Fibroblast of lung (primary cell): ENCODE data around the gene CDS1. TPM values are rescaled to one million over a fixed set of nuclear protein-coding genes. Genes with fewer than 3 reads are reported as not detected.
"Not testable (repeated sequence)": the region's sequence is repeated elsewhere in the genome, so short reads cannot be mapped to it uniquely, and the experiment has no call there.

Experiments used
- DNase-seq, 2 donors: peaks; one replicate each; pipeline versions ENCODE4 v3.0.0 to v3.0.0-alpha.2; 2010; ENCODE audit warnings: low read depth in 2 of 2
- H2AFZ ChIP-seq: 2 replicates; pipeline ENCODE4 v1.5.1; 2012; ENCODE audit warnings: low read length, control low read depth, inconsistent platforms
- H3K27ac ChIP-seq: 2 replicates; pipeline ENCODE4 v1.5.1; 2011; ENCODE audit warnings: low read length, control low read depth; ENCODE audit not compliant: insufficient read depth
- H3K27me3 ChIP-seq: 2 replicates; pipeline ENCODE4 v1.5.1; 2011; ENCODE audit warnings: mild to moderate bottlenecking, low read length; ENCODE audit not compliant: control insufficient read depth, insufficient read depth
- H3K36me3 ChIP-seq: 2 replicates; pipeline ENCODE4 v1.5.1; 2011; ENCODE audit warnings: low read length; ENCODE audit not compliant: control insufficient read depth, insufficient read depth
- H3K4me1 ChIP-seq: 2 replicates; pipeline ENCODE4 v1.5.1; 2011; ENCODE audit warnings: low read length; ENCODE audit not compliant: control insufficient read depth, insufficient read depth; ENCODE audit errors: extremely low read depth
- H3K4me2 ChIP-seq: 2 replicates; pipeline ENCODE4 v1.5.1; 2011; ENCODE audit warnings: low read length, control low read depth; ENCODE audit not compliant: insufficient read depth; ENCODE audit errors: extremely low read depth
- H3K4me3 ChIP-seq, 4 experiments: fragments of 200-600 bp in 1 of 4; sonication (generic) in 1 of 4; replicated peaks in 1 of 4; 2 replicates each; pipeline ENCODE4 v1.5.1; 2011 to 2016; ENCODE audit warnings: low read length in 4 of 4, low read depth in 3 of 4, mild to moderate bottlenecking in 3 of 4, control low read depth in 2 of 4, inconsistent platforms in 1 of 4, mixed read lengths in 1 of 4; ENCODE audit not compliant: insufficient read depth in 1 of 4; ENCODE audit errors: control extremely low read depth in 1 of 4
- H3K79me2 ChIP-seq: 2 replicates; pipeline ENCODE4 v1.5.1; 2012; ENCODE audit warnings: mild to moderate bottlenecking, low read length, inconsistent platforms; ENCODE audit not compliant: control insufficient read depth, insufficient read depth
- H3K9ac ChIP-seq: 2 replicates; pipeline ENCODE4 v1.5.1; 2011; ENCODE audit warnings: mild to moderate bottlenecking, low read length, control low read depth; ENCODE audit not compliant: insufficient read depth
- H3K9me3 ChIP-seq: 2 replicates; pipeline ENCODE4 v1.5.1; 2012; ENCODE audit warnings: low read depth, low read length; ENCODE audit not compliant: control insufficient read depth, insufficient read depth
- H4K20me1 ChIP-seq: 2 replicates; pipeline ENCODE4 v1.5.1; 2011; ENCODE audit warnings: low read length; ENCODE audit not compliant: control insufficient read depth, insufficient read depth; ENCODE audit errors: extremely low read depth
- EZH2 ChIP-seq: IDR thresholded peaks from 2 replicates; pipeline ENCODE4 v1.5.1; 2012; ENCODE audit warnings: low read length, control low read depth, mild to moderate bottlenecking; ENCODE audit errors: missing control alignments
- polyA plus RNA-seq, 2 donors: library from polyadenylated mRNA; depleted of rRNA in 1 of 2; stranded (reverse) in 1 of 2; unstranded in 1 of 2; fragments of >200 nt; gene quantifications; 2 replicates each; pipeline ENCODE4 v1.2.1, GENCODE V29; 2011 to 2012; ENCODE audit warnings: missing spikeins in 1 of 2
- total RNA-seq: library from RNA; depleted of rRNA; stranded (reverse); fragments of >200 nt; gene quantifications from 2 replicates; pipeline ENCODE4 v1.2.1, GENCODE V29; 2014
- TF ChIP-seq, protein P1 (sequence below), 2 donors: IDR thresholded peaks in 1 of 2; conservative IDR thresholded peaks in 1 of 2; 1 replicate in 1 of 2; 2 replicates in 1 of 2; pipeline ENCODE4 v1.5.1; 2011 to 2012; ENCODE audit warnings: low read length in 2 of 2, control low read depth in 1 of 2, inconsistent platforms in 1 of 2, low read depth in 1 of 2, mild to moderate bottlenecking in 1 of 2

CDS1 gene
- total and polyA plus RNA-seq, 2 donors (not counting 1 experiment from before 2014, with no cell fraction given) = 0.08 to 0.33 TPM

GRCh38 chr4:84661191-84661939, 78.4 kb downstream of the CDS1 start:
- H3K9ac ChIP-seq = no peak overlapping the region
- no peaks in the 10 kb centered on the region for H3K36me3 ChIP-seq
- TF ChIP-seq EZH2 = no peak
- no peaks in the 10 kb centered on the region for H3K27me3 ChIP-seq
- H3K4me3 ChIP-seq = no peak overlapping the region
- H3K27ac ChIP-seq = no peak overlapping the region
- no peaks in the 10 kb centered on the region for H3K79me2 ChIP-seq
- no peak for DNase-seq
- H2AFZ ChIP-seq = no peak overlapping the region
- H3K9me3 ChIP-seq = no peaks in the 10 kb centered on the region
- H3K4me1 ChIP-seq = no peaks in the 10 kb centered on the region
- no peaks in the 10 kb centered on the region for H4K20me1 ChIP-seq
- no peak overlapping the region for H3K4me2 ChIP-seq

DNA sequence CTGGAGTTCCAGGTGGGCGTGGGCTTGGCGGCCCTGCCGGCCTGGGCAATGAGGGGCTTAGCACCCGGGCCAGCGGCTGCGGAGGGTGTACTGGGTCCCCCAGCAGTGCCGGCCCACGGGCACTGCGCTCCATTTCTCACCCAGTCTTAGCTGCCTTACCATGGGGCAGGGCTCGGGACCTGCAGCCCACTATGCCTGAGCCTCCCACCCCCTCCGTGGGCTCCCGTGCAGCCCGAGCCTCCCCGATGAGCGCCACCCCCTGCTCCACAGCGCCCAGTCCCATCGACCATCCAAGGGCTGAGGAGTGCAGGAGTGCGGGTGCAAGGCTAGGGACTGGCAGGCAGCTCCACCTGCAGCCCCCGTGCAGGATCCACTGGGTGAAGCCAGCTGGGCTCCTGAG, 81.8 kb downstream of the CDS1 start:
- H3K27ac ChIP-seq, DNase-seq, H3K79me2 ChIP-seq, H3K4me3 ChIP-seq, H3K4me1 ChIP-seq, H3K27me3 ChIP-seq, H3K9me3 ChIP-seq, H3K36me3 ChIP-seq, H4K20me1 ChIP-seq, H3K9ac ChIP-seq, H2AFZ ChIP-seq, H3K4me2 ChIP-seq: not testable (repeated sequence)

DNA sequence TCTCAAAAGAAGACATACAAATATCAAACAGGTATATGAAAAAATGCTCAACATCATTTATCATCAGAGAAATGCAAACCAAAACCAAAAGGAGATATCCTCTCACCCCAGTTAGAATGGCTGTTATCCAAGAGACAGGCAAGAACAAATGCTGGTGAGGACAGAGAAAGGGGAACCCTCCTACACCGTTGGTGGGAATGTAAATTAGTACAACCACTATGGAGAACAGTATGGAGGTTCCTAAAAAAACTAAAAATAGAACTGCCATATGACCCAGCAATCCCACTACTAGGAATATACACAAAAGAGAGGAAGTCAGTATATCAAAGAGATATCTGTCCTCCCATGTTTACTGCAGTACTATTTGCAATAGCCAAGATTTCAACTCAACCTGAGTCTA, 83.5 kb downstream of the CDS1 start:
- no peak overlapping the region for H3K9ac ChIP-seq
- no peaks in the 10 kb centered on the region for H3K27me3 ChIP-seq
- H3K27ac ChIP-seq = no peak overlapping the region
- H3K4me1 ChIP-seq = no peaks in the 10 kb centered on the region
- H3K36me3 ChIP-seq = no peaks in the 10 kb centered on the region
- H4K20me1 ChIP-seq = no peaks in the 10 kb centered on the region
- no peak overlapping the region for H2AFZ ChIP-seq
- no peak overlapping the region for H3K4me3 ChIP-seq
- no peaks in the 10 kb centered on the region for H3K9me3 ChIP-seq
- TF ChIP-seq EZH2 = no peak
- TF ChIP-seq, protein P1, sequence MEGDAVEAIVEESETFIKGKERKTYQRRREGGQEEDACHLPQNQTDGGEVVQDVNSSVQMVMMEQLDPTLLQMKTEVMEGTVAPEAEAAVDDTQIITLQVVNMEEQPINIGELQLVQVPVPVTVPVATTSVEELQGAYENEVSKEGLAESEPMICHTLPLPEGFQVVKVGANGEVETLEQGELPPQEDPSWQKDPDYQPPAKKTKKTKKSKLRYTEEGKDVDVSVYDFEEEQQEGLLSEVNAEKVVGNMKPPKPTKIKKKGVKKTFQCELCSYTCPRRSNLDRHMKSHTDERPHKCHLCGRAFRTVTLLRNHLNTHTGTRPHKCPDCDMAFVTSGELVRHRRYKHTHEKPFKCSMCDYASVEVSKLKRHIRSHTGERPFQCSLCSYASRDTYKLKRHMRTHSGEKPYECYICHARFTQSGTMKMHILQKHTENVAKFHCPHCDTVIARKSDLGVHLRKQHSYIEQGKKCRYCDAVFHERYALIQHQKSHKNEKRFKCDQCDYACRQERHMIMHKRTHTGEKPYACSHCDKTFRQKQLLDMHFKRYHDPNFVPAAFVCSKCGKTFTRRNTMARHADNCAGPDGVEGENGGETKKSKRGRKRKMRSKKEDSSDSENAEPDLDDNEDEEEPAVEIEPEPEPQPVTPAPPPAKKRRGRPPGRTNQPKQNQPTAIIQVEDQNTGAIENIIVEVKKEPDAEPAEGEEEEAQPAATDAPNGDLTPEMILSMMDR (conservative IDR thresholded peaks at IDR 0.05 in 1 of 2, IDR thresholded peaks at IDR 0.05 in 1 of 2; ENCODE audit: low read depth in 1 of 2, low read length in 2 of 2) = no peak
- DNase-seq = no peak
- no peaks in the 10 kb centered on the region for H3K79me2 ChIP-seq
- H3K4me2 ChIP-seq = no peak overlapping the region

- no peak overlapping the region for H3K4me3 ChIP-seq
- peaks cover 2% of the 10 kb centered on the region for H3K4me1 ChIP-seq
- no peak overlapping the region for H3K4me2 ChIP-seq
- no peak overlapping the region for H3K9ac ChIP-seq
- no peaks in the 10 kb centered on the region for H3K79me2 ChIP-seq
- H2AFZ ChIP-seq = no peak overlapping the region
- TF ChIP-seq, protein P1 (conservative IDR thresholded peaks at IDR 0.05 in 1 of 2, IDR thresholded peaks at IDR 0.05 in 1 of 2; ENCODE audit: low read depth in 1 of 2, low read length in 2 of 2) = no peak
- TF ChIP-seq EZH2 = no peak
- no peaks in the 10 kb centered on the region for H4K20me1 ChIP-seq
- DNase-seq = no peak
- H3K9me3 ChIP-seq = no peaks in the 10 kb centered on the region
- no peak overlapping the region for H3K27ac ChIP-seq
- H3K36me3 ChIP-seq = no peaks in the 10 kb centered on the region
- no peaks in the 10 kb centered on the region for H3K27me3 ChIP-seq
Measured at GRCh38 chr4:84669201-84669600, 86.3 kb downstream of the CDS1 start.
